Panc1 (cell line): Measurements from ENCODE around the gene SLC4A4. TPM values are rescaled to one million over a fixed set of nuclear protein-coding genes. Genes with fewer than 3 reads are reported as not detected.

ENCODE experiments used
- ATAC-seq: fragments of 200-7000 bp; cut with Tn5 transposase; 2 replicates; pipeline ENCODE4 v1.9.1; 2020; ENCODE audit warnings: mild to moderate bottlenecking, moderate library complexity
- BruUV-seq: library from RNA; stranded (reverse); fragments of 400-500 nt; replicated peaks from 2 replicates; lab custom pipeline; 2021; lab: Mats Ljungman, UMichigan
- CTCF ChIA-PET: fragments of 300-600 bp; sonication (Branson Sonifier 250); formaldehyde crosslinking; loops from one replicate; lab custom pipeline; 2022; ENCODE audit warnings: antibody characterized with exemption; lab: Charles Lee
- POLR2A ChIA-PET: fragments of 300-600 bp; sonication (Branson Sonifier 250); formaldehyde crosslinking; loops from one replicate; lab custom pipeline; 2022; ENCODE audit warnings: antibody characterized with exemption; lab: Charles Lee
- DNase-seq: peaks from one replicate; pipeline ENCODE4 v3.0.0-alpha.2; 2010; ENCODE audit warnings: low read depth, low spot score
- H3K27ac ChIP-seq: 2 replicates; pipeline ENCODE4 v1.5.1; 2011; ENCODE audit warnings: mild to moderate bottlenecking, low read length, inconsistent platforms
- H3K27me3 ChIP-seq: fragments of 200-500 bp; sonication (Bioruptor generic); 2 replicates; pipeline ENCODE4 v1.6.0; 2014; ENCODE audit warnings: low read length, inconsistent platforms; ENCODE audit not compliant: control insufficient read depth, insufficient read depth
- H3K36me3 ChIP-seq: fragments of 200-500 bp; sonication (Bioruptor generic); 2 replicates; pipeline ENCODE4 v1.5.1; 2014; ENCODE audit warnings: inconsistent platforms, mild to moderate bottlenecking, low read length, moderate library complexity; ENCODE audit not compliant: control insufficient read depth, insufficient read depth
- H3K4me1 ChIP-seq: 2 replicates; pipeline ENCODE4 v1.5.1; 2011; ENCODE audit warnings: inconsistent platforms, mild to moderate bottlenecking, low read length, moderate library complexity; ENCODE audit not compliant: control insufficient read depth, insufficient read depth
- H3K4me3 ChIP-seq, 2 experiments: 2 replicates each; pipeline ENCODE4 v1.5.1; 2011 to 2012; ENCODE audit warnings: low read depth in 2 of 2, low read length in 2 of 2, mild to moderate bottlenecking in 2 of 2, inconsistent platforms in 1 of 2, moderate library complexity in 1 of 2
- H3K9me3 ChIP-seq: fragments of 200-500 bp; sonication (Bioruptor generic); 2 replicates; pipeline ENCODE4 v1.5.1; 2014; ENCODE audit warnings: low read depth, mild to moderate bottlenecking, inconsistent platforms, low read length, moderate library complexity; ENCODE audit not compliant: control insufficient read depth, insufficient read depth
- POLR2AphosphoS5 ChIP-seq: IDR thresholded peaks from 2 replicates; pipeline ENCODE4 v1.6.1; 2012; ENCODE audit warnings: mild to moderate bottlenecking, low read depth, low read length, moderate library complexity
- REST ChIP-seq, 2 experiments: IDR thresholded peaks; 2 replicates each; pipeline ENCODE4 v1.6.1; 2011 to 2012; ENCODE audit warnings: low read depth in 2 of 2, control low read depth in 1 of 2, low read length in 1 of 2, mild to moderate bottlenecking in 1 of 2, moderate library complexity in 1 of 2; ENCODE audit not compliant: insufficient read depth in 1 of 2
- SIN3A ChIP-seq: IDR thresholded peaks from 2 replicates; pipeline ENCODE4 v1.6.1; 2012; ENCODE audit warnings: low read depth, mild to moderate bottlenecking, low read length, moderate library complexity, borderline replicate concordance; ENCODE audit not compliant: insufficient read depth
- TCF7L2 ChIP-seq: IDR thresholded peaks from 2 replicates; pipeline ENCODE4 v1.6.1; 2011; ENCODE audit warnings: mild to moderate bottlenecking, low read depth, low read length, inconsistent platforms
- in situ Hi-C: cut with HindIII; loops from 2 replicates; pipeline ENCODE4 v1.10.0; 2016; ENCODE audit warnings: low sequenced_read_pairs, low pct_unique_long_range_greater_than_20kb
- intact Hi-C: fragments of 100-400 bp; cut with micrococcal nuclease; formaldehyde crosslinking; loops from one replicate; pipeline ENCODE4 v1.10.0; 2022; ENCODE audit not compliant: unreplicated experiment
- total RNA-seq: library from RNA; stranded (reverse); gene quantifications from one replicate; pipeline ENCODE4 v1.2.1, GENCODE V29; 2021; ENCODE audit not compliant: unreplicated experiment
- TF ChIP-seq, protein P1 (sequence below): fragments of 450-650 bp; IDR thresholded peaks from 2 replicates; pipeline ENCODE4 v1.5.1; 2017; ENCODE audit warnings: mild to moderate bottlenecking

SLC4A4 gene
- total RNA-seq, 1 experiment from 2014 or later: 0.26 TPM

DNA sequence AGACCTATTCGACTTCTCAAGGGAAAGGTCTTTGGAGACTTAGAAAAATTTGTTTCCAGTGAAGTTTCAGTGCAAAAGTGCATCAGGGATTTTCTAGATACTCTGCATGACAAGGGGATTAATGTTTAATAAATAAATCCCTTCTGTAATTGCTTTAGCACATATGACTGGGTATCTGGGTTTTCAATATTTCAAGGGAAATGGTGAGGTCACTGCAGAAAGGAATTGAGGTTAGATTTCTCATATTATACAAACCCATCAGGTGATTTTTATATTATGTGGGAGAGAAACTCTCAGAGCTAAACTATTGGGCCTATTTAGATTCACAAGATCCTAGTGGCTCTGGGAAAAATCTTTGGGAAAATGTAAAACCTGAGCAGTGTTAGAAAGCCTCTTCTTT, 48.3 kb upstream of the SLC4A4 start:
- in situ Hi-C loops (no loop called here), intact Hi-C loops (no loop called here)
- TF ChIP-seq SIN3A: no peak
- TF ChIP-seq, protein P1, sequence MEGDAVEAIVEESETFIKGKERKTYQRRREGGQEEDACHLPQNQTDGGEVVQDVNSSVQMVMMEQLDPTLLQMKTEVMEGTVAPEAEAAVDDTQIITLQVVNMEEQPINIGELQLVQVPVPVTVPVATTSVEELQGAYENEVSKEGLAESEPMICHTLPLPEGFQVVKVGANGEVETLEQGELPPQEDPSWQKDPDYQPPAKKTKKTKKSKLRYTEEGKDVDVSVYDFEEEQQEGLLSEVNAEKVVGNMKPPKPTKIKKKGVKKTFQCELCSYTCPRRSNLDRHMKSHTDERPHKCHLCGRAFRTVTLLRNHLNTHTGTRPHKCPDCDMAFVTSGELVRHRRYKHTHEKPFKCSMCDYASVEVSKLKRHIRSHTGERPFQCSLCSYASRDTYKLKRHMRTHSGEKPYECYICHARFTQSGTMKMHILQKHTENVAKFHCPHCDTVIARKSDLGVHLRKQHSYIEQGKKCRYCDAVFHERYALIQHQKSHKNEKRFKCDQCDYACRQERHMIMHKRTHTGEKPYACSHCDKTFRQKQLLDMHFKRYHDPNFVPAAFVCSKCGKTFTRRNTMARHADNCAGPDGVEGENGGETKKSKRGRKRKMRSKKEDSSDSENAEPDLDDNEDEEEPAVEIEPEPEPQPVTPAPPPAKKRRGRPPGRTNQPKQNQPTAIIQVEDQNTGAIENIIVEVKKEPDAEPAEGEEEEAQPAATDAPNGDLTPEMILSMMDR: no peak
- no peak for TF ChIP-seq POLR2AphosphoS5
- TF ChIP-seq TCF7L2: no peak
- TF ChIP-seq REST (IDR thresholded peaks at IDR 0.05; ENCODE audit: insufficient read depth in 1 of 2, low read depth in 2 of 2, low read length in 1 of 2): no peak
- Histone ChIP-seq H3K4me3 (no peak overlapping the region), H3K9me3 (no peaks in the 10 kb centered on the region), H3K27me3 (no peaks in the 10 kb centered on the region), H3K27ac (no peak overlapping the region), H3K4me1 (no peaks in the 10 kb centered on the region), H3K36me3 (no peaks in the 10 kb centered on the region)
- ATAC-seq: no peak
- no peak for DNase-seq
- ChIA-PET CTCF (no interaction called here), POLR2A (no interaction called here)
- BruUV-seq: no TSS peak

- in situ Hi-C loops: no loop called here
- CTCF ChIA-PET: no interaction called here
Measured at GRCh38 chr4:71292228-71292627, 46.6 kb upstream of the SLC4A4 start.

More at GRCh38 chr4:71292228-71292627, 46.6 kb upstream of the SLC4A4 start:
- Histone ChIP-seq H3K36me3 (no peaks in the 10 kb centered on the region), H3K27ac (no peak overlapping the region), H3K4me1 (no peaks in the 10 kb centered on the region), H3K9me3 (no peaks in the 10 kb centered on the region), H3K27me3 (no peaks in the 10 kb centered on the region), H3K4me3 (no peak overlapping the region)
- no TSS peak for BruUV-seq
- no peak for TF ChIP-seq TCF7L2
- no peak for TF ChIP-seq SIN3A
- TF ChIP-seq REST (IDR thresholded peaks at IDR 0.05; ENCODE audit: insufficient read depth in 1 of 2, low read depth in 2 of 2, low read length in 1 of 2): no peak
- TF ChIP-seq POLR2AphosphoS5: no peak
- TF ChIP-seq, protein P1: no peak
- POLR2A ChIA-PET: no interaction called here
- ATAC-seq: no peak
- DNase-seq: no peak
- intact Hi-C loops: no loop called here
